NCI-H460 (cell line): Measurements from ENCODE around the gene IGFALS. TPM values are rescaled to one million over a fixed set of nuclear protein-coding genes. Genes with fewer than 3 reads are reported as not detected.

ENCODE experiments used
- DNase-seq: peaks from one replicate; pipeline ENCODE4 v3.0.0-alpha.2; 2016; ENCODE audit warnings: low read depth; ENCODE audit errors: extremely low read depth
- polyA plus RNA-seq: library from polyadenylated mRNA; depleted of rRNA; stranded (reverse); fragments of >200 nt; gene quantifications from 2 replicates; pipeline ENCODE4 v1.2.3, GENCODE V29; 2014; cell fraction: nucleus; rRNA removed
- total RNA-seq: library from RNA; depleted of rRNA; stranded (reverse); fragments of >200 nt; shearing (Covaris generic); gene quantifications from 2 replicates; pipeline ENCODE4 v1.2.3, GENCODE V29; 2014; rRNA removed

The IGFALS gene
- total RNA-seq = not detected in 2 replicates
- 0.17 and 0.62 TPM in 2 replicates for polyA plus RNA-seq

DNA sequence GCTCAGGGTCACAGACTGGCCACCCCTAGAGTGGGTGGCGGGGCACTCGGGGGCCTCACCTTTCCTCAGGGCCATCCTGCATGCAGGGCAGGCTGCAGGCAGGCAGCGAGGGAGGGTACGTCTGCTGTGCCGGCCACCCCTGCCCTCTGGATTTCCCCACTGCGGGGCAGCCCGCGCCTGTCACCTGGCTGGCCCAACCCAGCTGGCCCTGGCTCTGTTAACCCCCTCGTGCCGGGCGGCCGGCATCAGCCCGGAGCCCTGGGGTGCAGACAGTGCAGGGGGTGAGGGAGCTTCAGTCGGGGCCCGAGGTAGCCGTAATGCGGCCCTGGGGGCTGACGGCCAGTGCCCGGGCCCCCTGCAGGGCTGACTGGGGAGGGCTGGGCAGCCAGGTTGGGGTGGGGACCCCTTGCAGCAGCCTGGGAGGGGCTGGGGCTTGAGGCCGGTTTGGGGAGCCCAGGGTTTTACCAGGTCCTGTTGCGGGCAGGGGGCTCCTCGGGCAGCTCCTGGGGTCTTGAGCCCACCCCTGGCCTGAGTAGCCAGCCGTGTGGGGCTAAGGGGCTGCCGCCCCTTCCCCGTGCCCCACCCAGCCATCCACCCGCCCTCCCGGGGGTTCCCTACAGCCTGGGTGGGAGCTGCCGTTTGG lies at the start of gene IGFALS:
IGFALS (minus strand) TSS at position 128 of the 643 bp plus-strand sequence; CDS start at position 75, 53 bp downstream.
- DNase-seq = no peak

DNA sequence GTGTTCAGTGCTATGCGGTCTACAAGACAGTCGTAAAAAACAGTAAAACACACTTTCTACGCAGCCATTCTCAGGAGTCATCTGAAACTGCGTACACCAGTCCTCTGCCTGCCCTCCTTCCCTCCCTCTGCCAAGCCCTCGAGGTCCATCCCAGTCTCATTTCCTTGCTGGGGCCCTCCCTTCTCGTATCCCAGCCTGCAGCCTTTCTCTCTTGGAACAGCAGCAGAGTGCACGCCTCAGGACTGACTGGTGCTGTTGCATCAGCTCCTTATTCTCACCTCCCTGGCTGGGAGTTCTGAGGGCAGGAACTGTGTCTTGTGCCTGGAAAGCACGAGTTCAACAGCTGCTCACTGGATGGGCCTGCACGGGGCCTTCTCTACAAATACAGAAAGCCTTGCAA lies 46.0 kb upstream of the IGFALS start:
- peak; percentile 64 for DNase-seq

DNA sequence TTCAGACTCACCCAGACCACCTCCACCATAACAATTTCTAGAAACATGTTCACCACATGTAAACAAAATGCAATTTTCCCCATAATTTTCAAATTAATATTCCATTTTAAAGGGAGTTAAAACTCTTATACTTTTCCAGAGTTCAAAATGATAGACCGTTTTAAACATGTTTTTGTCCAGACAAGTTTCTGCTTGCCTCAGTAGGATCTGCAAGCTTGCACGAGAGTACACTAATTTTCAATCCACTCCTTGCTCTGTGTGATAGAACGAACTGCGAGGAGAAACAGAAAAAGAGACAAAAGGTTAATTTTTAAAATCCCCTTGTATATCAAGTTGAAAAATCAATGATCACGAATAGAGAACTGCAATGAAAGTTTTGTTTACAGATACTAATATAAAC lies 40.6 kb upstream of the IGFALS start:
- no peak for DNase-seq

DNA sequence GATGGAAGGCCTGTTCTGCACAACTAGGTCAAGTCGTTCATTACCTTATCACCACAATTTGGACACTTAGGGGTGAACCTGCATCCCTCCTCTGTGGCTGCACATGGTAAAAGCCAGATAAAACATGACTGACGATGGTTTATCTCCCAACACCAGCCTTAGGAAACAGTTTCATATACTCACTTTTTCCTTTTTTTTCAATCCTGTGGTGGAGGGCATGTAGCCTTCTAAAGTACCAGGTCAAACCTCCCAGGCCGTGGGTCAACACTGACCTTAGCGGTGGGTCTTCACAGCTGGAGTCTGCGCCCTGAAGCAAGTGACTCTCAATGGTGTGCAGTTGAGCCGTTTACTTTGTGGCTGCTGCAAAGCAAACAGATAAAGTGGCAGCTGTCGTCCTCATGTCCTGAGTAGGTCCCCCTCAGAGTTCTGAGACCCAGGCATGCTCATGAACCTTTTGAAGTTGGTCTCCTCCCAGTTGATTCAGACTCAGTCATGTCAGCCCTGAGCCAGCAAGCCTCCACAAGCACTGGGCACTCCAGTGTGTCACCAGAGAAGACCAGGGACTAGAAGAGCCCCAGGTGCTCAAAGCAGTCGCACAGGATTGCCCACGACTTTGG lies 39.4 kb upstream of the IGFALS start:
- DNase-seq = no peak

DNA sequence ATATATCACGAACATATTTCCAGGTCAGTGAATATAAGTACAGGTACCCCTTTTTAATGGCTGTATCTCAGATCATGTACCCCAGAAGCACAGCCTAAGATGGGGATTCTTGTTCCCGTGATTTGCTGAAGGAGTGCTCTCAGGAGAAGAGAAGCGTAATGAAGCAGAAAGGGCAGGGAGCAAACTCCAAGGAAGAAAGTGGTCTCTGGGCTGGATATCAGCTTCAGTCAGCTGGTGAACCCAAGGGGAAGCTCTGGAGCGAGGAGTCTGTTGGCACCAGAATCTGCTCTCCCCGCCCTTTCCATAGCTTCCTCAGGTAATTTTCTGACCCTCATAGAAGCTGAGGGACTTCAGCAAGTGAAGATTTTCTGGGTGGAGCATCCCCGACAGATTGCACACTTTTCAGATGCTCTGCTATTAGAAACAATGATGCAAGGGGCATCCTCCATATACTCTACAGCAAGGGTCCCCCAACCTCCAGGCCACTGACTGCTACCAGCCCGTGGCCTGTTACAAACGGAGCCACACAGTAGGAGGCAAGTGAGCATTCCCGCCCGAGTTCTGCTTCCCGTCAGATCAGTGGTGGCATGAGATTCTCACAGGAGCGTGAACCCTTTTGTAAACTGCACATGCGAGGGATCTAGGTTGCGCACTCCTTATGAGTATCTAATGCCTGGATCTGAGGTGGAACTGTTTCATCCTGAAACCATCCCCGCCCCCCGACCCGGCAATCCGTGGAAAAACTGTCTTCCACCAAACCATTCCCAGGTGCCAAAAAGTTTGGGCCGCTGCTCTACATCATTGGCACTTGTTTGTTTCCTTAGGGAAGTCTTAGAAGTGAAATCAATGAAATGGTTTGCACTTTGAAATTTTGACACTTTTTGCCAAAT lies 37.9 kb upstream of the IGFALS start:
- no peak for DNase-seq

DNA sequence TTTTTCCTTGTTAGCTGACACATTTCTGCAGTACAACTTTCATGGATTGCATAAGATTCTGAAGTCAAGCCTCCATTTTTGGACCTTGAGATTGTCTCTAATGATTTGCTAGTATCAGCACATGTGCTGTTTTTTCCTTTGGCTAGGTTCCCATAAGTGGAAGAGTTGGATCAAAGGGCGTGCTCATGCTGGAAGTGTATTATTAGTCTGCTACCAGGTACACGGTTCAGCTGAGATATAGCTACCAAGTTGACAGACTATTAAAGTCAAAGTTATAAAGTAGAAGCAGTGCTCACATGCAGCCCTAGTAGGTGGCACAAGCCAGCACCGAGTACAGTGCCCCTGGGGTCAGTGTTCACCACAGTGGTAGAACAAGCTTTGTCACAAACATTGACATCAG lies 36.7 kb upstream of the IGFALS start:
- DNase-seq = no peak

DNA sequence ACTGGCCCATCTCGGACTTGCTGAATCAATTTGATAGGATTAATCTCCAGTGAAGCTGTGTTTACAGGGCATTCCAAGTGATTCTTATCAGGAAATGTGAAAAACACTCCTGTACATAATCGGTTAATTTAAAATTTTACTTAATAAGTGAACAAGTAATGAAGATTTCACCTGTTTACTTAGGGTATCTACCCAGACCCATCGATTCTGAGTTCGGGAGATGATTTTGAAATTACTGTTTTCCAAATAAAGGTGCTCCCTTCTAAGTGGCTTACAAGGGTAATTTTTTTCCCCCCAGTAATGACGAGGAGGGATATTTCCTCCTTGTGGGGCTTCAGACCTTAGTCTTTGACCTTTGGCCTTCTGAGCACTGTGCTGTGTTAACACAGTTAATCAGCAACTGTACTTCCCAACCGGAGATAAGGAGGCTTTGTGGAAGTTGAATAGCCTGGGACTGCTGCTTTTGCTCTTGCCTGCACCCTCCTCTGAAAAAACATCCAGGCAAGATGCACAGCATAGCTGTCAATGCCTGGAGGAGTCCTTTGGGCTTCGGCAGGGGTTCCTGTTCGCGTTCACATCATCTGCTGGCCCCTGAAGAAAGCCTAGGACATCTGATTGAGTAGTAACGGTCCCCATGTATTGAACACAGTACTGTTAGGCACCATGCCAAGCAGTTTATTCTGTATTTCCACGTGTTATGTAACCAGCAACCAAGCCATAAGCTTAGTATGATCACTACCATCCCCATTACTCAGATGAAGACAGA lies 35.3 kb upstream of the IGFALS start:
- no peak for DNase-seq

DNA sequence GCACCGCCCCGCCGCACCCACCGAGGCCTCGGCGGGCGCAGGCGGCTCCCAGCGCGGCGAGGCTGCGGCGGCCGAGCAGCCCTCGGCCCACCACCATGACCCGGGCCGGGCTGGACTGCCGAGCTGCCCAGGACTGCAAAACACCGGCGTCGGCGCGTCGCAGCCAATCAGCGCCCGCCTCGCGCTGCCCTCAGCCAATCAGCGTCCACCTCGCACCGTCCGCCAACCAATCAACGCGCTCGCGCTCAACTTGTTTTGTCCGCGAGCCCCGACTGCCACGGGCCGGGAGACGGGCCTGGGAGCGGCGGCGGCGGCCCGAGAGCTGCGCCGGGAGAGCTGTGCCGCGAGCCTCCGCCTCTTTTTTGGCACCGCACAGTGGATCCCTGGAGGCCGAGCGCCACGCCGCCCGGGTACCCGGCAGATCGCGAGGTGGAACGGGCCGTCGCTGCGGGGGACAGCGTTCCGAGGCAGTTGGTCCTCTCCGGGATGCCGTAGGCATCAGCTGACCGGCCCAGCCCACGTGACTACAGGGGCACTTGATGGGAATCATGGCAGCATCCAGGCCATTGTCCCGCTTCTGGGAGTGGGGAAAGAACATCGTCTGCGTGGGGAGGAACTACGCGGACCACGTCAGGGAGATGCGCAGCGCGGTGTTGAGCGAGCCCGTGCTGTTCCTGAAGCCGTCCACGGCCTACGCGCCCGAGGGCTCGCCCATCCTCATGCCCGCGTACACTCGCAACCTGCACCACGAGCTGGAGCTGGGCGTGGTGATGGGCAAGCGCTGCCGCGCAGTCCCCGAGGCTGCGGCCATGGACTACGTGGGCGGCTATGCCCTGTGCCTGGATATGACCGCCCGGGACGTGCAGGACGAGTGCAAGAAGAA lies 33.4 kb upstream of the IGFALS start, which contains the start of the genes FAHD1 and HAGH:
FAHD1 (plus strand) TSS at position 516 of the 883 bp plus-strand sequence; CDS start at position 549, 33 bp downstream.
HAGH (minus strand) TSS at position 135 of the 883 bp plus-strand sequence; CDS start at position 97, 38 bp downstream.
- DNase-seq = peak; percentile 92

DNA sequence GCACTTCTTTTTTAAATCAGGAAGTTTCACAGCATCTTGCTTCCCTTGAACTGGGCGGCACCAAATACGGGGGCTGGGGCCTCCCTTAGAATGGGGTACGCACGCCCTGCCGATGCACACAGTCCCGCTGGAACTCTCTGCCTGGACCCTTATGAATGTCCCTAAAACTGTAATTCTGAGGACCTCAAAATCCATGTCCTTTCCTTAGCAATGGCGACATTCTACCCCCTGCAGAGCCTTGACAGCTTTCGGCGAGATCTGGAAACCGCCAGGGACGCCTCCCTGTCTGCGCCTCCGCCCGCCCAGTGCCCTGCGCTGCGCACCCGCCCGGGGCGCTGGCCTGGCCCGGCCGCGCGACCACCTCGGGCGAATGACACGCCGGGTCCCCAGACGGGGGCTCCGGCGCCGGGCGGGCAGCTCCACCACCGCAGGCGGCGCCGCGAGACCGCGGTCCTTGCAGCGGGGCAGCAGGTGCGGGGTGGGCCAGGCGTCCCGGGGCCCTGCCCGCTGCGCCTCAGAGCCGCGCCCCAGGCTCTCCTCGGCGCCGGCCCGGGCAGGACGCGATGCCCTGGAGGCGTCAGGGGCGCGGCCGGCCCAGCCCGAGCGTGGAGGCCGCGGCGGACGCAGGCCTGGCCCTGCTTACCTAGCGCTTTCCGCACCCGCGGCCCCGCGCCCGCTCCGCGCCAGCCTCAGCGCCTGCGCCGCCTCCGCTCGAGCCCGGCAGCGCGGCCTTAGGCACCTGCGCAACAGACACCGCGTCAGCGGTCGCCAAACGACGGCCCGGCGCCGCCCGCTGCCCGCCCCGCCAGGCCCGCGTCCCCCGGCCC lies 32.6 kb upstream of the IGFALS start:
- peak; percentile 40 for DNase-seq

DNA sequence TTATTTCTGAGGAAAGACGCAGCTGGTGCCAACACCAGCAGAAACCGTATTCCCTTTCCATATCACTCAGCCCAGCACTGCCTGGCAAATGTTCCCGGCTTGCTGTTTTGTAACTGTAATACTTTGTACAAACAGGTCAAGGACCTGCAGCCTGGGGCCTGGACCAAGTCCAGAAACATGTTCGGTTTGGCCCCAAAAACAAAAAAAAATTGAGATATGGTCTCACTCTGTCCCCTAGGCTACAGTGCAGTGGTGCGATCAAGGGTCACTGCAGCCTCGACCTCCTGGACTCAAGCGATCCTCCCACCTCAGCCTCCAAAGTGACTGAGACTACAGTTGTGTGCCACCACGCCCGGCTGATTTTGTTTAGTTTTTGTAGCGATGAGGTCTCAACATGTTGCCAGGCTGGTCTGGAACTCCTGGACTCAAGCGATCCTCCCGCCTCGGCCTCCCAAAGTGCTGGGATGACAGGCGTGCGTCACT lies 31.9 kb upstream of the IGFALS start:
- no peak for DNase-seq

DNA sequence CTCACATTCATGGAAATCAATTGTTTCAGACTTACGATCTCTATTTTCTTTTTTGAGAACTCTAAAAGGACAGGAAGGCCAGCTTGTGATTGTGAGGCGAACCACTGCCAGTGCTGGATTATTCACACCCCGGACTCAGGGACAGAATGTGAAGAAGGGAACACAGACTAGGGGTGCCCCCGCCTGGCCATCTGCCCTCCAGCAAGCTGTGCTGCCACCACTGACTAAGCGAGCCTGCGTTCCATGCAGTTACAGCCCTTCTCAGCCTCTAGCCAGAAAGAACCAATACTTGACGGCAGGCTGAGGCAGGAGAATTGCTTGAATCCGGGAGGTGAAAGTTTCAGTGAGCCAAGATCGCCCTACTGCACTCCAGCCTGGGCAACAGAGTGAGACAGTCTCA lies 30.3 kb upstream of the IGFALS start:
- DNase-seq = peak; percentile 58

DNA sequence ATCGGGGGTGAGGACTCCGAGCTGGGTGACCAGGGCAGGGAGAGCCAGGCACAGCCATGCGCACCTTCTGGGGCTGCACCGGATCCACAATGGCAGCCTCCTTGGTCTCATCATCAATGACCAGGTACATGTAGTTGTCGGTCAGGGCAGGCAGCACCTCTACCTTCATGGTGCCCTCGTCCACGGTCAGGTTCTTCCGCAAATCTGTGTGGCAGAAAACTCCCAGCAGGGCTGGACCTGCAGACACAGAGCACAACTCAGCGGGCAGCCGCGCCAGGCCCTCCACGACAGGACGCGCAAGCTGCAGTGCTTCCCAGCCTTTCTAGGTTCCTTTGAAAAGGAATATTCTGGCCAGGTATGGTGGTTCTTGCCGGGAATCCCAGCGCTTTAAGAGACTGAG lies 29.3 kb upstream of the IGFALS start:
- DNase-seq = no peak

DNA sequence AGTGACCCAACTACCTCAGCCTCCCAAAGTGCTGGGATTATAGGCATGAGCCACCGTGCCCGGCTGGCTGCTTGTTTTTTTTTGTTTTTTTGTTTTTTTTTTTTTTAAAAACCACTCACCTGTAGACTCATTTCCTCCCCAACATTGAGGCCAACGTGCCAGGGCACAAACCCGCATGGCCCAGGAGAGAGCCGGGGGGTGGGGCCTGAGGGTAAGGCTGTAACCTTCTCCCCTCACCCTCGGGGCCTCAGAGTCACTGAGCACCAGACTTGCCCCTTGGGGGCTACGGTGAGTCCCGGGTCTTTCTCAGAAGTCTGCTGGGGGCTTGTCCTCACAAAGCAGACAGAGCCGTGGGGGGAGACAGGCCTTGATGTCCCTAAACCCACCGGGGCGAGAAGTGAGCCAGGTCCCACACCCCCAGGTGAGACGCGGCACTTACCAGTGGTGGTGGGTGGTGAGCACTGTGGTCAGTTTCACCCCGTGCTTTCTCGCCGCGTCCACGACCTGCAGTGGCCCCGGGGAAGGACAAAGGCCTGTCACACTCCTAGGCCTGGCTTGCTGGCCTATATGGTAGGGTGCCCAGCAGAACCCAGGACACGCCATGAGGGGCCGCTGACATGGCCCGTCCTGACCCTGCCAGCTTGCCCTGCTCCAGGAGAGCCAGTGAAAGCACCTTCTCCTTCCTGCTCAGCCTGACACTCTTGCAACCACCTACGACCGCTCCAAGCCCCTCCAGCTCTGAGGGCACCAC lies 28.5 kb upstream of the IGFALS start:
- DNase-seq = no peak

DNA sequence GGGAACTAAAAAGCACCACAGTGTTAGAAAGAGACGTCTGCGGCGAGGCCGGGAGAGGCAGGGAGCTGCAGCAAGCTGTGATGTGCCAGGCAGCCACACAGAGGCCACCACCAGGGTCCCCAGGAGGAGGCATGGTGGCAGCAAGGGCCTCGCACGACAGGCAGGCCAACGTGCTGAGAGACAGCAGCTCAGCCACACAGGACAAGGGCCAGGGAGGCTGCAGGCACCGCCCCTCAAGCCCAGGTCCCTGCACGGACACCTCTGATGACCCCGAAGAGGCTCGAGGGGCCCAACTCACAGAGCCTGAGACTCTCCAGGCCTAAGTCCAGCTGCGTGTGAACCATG lies 27.4 kb upstream of the IGFALS start:
- no peak for DNase-seq

DNA sequence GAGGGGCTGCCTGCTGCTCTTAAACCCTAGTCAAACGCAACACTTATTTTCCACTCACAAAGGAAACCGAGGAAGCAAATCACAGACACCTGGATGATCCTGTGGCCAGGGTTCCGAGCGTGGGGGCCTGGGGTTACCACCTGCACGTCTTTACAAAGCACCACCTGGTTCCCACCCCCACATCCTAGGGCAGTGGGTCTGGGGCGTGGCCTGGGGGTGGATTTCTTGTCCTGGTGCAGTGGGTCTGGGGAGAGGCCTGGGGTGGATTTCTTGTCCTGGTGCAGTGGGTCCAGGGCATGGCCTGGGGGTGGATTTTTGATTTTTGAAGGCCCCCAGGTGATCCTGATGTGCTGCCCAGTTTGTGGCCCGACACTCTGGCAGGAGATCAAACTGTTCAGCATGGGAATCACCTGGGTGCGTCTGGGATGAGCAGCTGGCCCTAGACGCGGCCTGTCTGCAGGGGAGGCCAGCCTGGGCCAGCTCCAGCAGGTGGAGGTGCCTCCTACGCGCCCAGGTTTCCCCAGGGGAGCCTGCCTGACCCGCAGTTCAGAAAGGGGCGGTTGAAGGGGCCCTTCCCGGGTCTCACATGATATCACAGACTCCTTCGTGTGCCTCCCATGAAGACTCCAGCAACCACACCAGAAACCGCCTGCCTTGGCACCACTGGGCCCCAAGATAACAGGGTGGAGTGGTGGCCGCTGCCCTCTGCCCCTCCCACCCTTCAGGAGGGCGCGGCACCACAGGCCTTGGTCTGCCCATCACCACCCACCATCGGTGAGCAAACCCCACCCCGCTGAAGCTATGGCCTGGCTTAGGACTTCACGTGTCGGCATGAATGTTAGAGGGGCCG lies 26.8 kb upstream of the IGFALS start:
- DNase-seq = no peak

DNA sequence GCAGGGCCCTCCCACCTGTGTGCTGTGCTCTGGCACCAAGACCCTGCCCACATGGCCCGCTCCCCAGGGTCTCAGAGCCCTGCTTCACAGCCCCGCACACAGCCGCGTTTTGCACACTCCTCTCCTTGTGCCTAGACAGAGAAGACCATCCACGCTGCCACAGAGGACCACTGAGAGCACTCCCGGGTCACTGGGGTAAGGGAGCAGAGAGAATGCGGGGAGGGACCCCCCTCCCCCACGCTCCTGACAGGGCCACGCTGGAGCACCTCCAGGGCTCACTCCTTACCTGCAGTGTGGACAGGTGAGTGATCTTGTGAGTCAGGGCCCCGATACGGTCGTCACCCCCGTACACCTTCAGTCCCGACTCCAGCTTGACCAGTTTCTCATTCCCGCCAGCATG lies 26.1 kb upstream of the IGFALS start:
- DNase-seq = no peak
